HepG2 (cell line): Measurements from ENCODE around the gene NRIP2. TPM values are rescaled to one million over a fixed set of nuclear protein-coding genes. Genes with fewer than 3 reads are reported as not detected.

Experiments
- ADNP ChIP-seq: sonication (generic); formaldehyde crosslinking; IDR thresholded peaks from 2 replicates; pipeline ENCODE4 v1.4.0; 2020; ENCODE audit warnings: missing genetic modification reagents
- ELF3 ChIP-seq: IDR thresholded peaks from 2 replicates; pipeline ENCODE4 v1.6.1; 2016; ENCODE audit warnings: missing genetic modification reagents, missing compliant biosample characterization
- ERF ChIP-seq: IDR thresholded peaks from 2 replicates; pipeline ENCODE4 v1.6.1; 2018; ENCODE audit warnings: missing biosample characterization, missing genetic modification reagents
- GATA4 ChIP-seq: sonication (generic); IDR thresholded peaks from 2 replicates; pipeline ENCODE4 v1.6.1; 2016; ENCODE audit warnings: antibody characterized with exemption, low read depth, borderline replicate concordance
- GPBP1L1 ChIP-seq: sonication (generic); formaldehyde crosslinking; IDR thresholded peaks from 2 replicates; pipeline ENCODE4 v1.5.0; 2020; ENCODE audit warnings: mild to moderate bottlenecking, missing genetic modification reagents
- KAT7 ChIP-seq: IDR thresholded peaks from 2 replicates; pipeline ENCODE4 v1.6.1; 2018; ENCODE audit warnings: borderline replicate concordance, missing compliant biosample characterization
- MAZ ChIP-seq, 2 experiments: sonication (generic) in 1 of 2; formaldehyde crosslinking in 1 of 2; IDR thresholded peaks; 2 replicates each; pipeline versions ENCODE4 v1.5.0 to v1.6.1; 2012 to 2020; ENCODE audit warnings: low read depth in 2 of 2, mild to moderate bottlenecking in 2 of 2, borderline replicate concordance in 1 of 2, improper control_type of control experiment in 1 of 2, low read length in 1 of 2, missing genetic modification reagents in 1 of 2, moderate library complexity in 1 of 2
- PCBP1 ChIP-seq: fragments of 200-400 bp; formaldehyde crosslinking; IDR thresholded peaks from 2 replicates; pipeline ENCODE4 v1.6.1; 2017; ENCODE audit warnings: mild to moderate bottlenecking, low read depth, low read length, borderline replicate concordance
- SRY ChIP-seq: sonication (generic); formaldehyde crosslinking; IDR thresholded peaks from 2 replicates; pipeline ENCODE4 v1.8.0; 2022; ENCODE audit warnings: mild to moderate bottlenecking, missing genetic modification reagents
- TCF12 ChIP-seq, 2 experiments: fragments of 450-650 bp in 1 of 2; sonication (generic) in 1 of 2; formaldehyde crosslinking in 1 of 2; IDR thresholded peaks; 2 replicates each; pipeline versions ENCODE4 v1.6.1 to v1.8.0; 2017 to 2022; ENCODE audit warnings: antibody characterized with exemption in 1 of 2, mild to moderate bottlenecking in 1 of 2, missing genetic modification reagents in 1 of 2, moderate library complexity in 1 of 2
- TGIF2 ChIP-seq: IDR thresholded peaks from 2 replicates; pipeline ENCODE4 v1.6.1; 2016; ENCODE audit warnings: control low read depth, missing compliant biosample characterization
- ZKSCAN1 ChIP-seq: fragments of 150-350 bp; IDR thresholded peaks from 2 replicates; pipeline ENCODE4 v1.6.1; 2014; ENCODE audit warnings: low read length
- ZMAT3 ChIP-seq: sonication (generic); formaldehyde crosslinking; conservative IDR thresholded peaks from 2 replicates; pipeline ENCODE4 v1.7.0; 2021; ENCODE audit warnings: missing genetic modification reagents
- ZNF263 ChIP-seq: sonication (generic); formaldehyde crosslinking; IDR thresholded peaks from 2 replicates; pipeline ENCODE4 v1.4.0; 2020; ENCODE audit warnings: missing genetic modification reagents
- ZNF331 ChIP-seq: sonication (generic); formaldehyde crosslinking; IDR thresholded peaks from 2 replicates; pipeline ENCODE4 v1.4.0; 2020; ENCODE audit warnings: missing genetic modification reagents
- ZNF33B ChIP-seq: sonication (generic); formaldehyde crosslinking; IDR thresholded peaks from 2 replicates; pipeline ENCODE4 v1.5.1; 2020; ENCODE audit warnings: mild to moderate bottlenecking, missing genetic modification reagents
- ZNF562 ChIP-seq: sonication (generic); formaldehyde crosslinking; IDR thresholded peaks from 2 replicates; pipeline ENCODE4 v1.8.0; 2022; ENCODE audit warnings: missing genetic modification reagents, borderline replicate concordance
- ZNF749 ChIP-seq: sonication (generic); formaldehyde crosslinking; IDR thresholded peaks from 2 replicates; pipeline ENCODE4 v1.8.0; 2022; ENCODE audit warnings: mild to moderate bottlenecking, missing genetic modification reagents, moderate library complexity, borderline replicate concordance
- polyA plus RNA-seq, 8 experiments: library from polyadenylated mRNA; depleted of rRNA in 3 of 8; stranded (reverse) in 7 of 8; unstranded in 1 of 8; fragments of >200 nt; fragmentation: Illumina TruSeq in 4 of 8; extraction: Trizol in 4 of 8; gene quantifications; 2 replicates each; pipeline versions ENCODE4 v1.2.1 to v1.2.3, GENCODE V29; 2011 to 2016; ENCODE audit warnings: low read depth in 4 of 8, missing spikeins in 1 of 8, mixed read lengths in 1 of 8; ENCODE audit not compliant: insufficient read depth in 1 of 8
- total RNA-seq, 5 experiments: library from RNA; depleted of rRNA; stranded (reverse); fragments of >200 nt; fragmentation: Illumina TruSeq; extraction: Trizol; gene quantifications; 2 replicates each; pipeline ENCODE4 v1.2.3, GENCODE V29; 2016; ENCODE audit warnings: low read depth in 1 of 5
- TF ChIP-seq, protein P1 (sequence below): sonication (generic); formaldehyde crosslinking; IDR thresholded peaks from 2 replicates; pipeline ENCODE4 v1.5.0; 2020; ENCODE audit warnings: mild to moderate bottlenecking, missing genetic modification reagents, borderline replicate concordance

NRIP2 gene
- total and polyA plus RNA-seq, 2 of the 13 experiments (the other 11 are each of a cell fraction or from before 2014, with no cell fraction given) = not detected

DNA sequence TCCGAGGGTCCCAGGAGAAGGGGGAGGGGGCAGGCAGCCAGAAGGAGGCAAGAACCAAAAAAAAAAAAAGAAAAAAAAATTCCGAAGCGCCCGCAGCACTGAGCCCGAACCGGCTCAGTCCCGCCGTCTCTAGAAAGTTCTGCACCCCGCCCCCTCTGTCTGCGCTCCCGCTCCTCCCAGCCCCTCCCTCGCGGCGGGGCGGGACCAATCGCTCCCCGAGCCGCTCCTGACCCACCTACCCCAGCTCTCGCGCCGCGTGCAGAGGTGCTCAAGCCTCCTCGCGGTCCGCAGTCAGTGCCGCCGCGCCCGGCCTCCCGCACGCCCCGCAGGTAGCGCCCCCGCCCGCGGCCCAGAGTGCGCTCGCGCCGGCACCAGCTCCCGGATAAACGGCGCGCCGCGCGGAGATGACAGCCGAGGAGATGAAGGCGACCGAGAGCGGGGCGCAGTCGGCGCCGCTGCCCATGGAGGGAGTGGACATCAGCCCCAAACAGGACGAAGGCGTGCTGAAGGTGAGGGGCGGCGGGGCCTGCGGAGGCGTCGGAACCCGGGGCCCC, 40.0 kb downstream of the NRIP2 start, which contains the start of gene FKBP4 (continued):
- TF ChIP-seq, protein P1, sequence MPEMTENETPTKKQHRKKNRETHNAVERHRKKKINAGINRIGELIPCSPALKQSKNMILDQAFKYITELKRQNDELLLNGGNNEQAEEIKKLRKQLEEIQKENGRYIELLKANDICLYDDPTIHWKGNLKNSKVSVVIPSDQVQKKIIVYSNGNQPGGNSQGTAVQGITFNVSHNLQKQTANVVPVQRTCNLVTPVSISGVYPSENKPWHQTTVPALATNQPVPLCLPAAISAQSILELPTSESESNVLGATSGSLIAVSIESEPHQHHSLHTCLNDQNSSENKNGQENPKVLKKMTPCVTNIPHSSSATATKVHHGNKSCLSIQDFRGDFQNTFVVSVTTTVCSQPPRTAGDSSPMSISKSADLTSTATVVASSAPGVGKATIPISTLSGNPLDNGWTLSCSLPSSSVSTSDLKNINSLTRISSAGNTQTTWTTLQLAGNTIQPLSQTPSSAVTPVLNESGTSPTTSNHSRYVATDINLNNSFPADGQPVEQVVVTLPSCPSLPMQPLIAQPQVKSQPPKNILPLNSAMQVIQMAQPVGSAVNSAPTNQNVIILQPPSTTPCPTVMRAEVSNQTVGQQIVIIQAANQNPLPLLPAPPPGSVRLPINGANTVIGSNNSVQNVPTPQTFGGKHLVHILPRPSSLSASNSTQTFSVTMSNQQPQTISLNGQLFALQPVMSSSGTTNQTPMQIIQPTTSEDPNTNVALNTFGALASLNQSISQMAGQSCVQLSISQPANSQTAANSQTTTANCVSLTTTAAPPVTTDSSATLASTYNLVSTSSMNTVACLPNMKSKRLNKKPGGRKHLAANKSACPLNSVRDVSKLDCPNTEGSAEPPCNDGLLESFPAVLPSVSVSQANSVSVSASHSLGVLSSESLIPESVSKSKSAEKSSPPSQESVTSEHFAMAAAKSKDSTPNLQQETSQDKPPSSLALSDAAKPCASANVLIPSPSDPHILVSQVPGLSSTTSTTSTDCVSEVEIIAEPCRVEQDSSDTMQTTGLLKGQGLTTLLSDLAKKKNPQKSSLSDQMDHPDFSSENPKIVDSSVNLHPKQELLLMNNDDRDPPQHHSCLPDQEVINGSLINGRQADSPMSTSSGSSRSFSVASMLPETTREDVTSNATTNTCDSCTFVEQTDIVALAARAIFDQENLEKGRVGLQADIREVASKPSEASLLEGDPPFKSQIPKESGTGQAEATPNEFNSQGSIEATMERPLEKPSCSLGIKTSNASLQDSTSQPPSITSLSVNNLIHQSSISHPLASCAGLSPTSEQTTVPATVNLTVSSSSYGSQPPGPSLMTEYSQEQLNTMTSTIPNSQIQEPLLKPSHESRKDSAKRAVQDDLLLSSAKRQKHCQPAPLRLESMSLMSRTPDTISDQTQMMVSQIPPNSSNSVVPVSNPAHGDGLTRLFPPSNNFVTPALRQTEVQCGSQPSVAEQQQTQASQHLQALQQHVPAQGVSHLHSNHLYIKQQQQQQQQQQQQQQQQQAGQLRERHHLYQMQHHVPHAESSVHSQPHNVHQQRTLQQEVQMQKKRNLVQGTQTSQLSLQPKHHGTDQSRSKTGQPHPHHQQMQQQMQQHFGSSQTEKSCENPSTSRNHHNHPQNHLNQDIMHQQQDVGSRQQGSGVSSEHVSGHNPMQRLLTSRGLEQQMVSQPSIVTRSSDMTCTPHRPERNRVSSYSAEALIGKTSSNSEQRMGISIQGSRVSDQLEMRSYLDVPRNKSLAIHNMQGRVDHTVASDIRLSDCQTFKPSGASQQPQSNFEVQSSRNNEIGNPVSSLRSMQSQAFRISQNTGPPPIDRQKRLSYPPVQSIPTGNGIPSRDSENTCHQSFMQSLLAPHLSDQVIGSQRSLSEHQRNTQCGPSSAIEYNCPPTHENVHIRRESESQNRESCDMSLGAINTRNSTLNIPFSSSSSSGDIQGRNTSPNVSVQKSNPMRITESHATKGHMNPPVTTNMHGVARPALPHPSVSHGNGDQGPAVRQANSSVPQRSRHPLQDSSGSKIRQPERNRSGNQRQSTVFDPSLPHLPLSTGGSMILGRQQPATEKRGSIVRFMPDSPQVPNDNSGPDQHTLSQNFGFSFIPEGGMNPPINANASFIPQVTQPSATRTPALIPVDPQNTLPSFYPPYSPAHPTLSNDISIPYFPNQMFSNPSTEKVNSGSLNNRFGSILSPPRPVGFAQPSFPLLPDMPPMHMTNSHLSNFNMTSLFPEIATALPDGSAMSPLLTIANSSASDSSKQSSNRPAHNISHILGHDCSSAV (CRISPR knock-in tag) = no peak
- peak; percentile 61; the same call in 1 of the 2 replicates for TF ChIP-seq ZNF33B
- peak; percentile 77; the same call in 1 of the 2 replicates for TF ChIP-seq SRY (CRISPR knock-in tag)
- peak; percentile 74 for TF ChIP-seq ZNF331 (CRISPR knock-in tag)
- TF ChIP-seq GPBP1L1 (CRISPR knock-in tag) = no peak
- TF ChIP-seq ZNF749 (CRISPR knock-in tag) = peak; percentile 88
- TF ChIP-seq TCF12 (IDR thresholded peaks at IDR 0.05) = no peak
- no peak for TF ChIP-seq TCF12 (CRISPR knock-in tag; IDR thresholded peaks at IDR 0.05)
- peak; percentile 50; the same call in 1 of the 2 replicates for TF ChIP-seq KAT7 (CRISPR knock-in tag)
- 0 out of 2 replicates have a peak, but pooled peaks have one; percentile 48 for TF ChIP-seq PCBP1
- TF ChIP-seq MAZ (IDR thresholded peaks at IDR 0.05; ENCODE audit: borderline replicate concordance, low read depth, low read length) = peak; percentile 60; the same call in 1 of the 2 replicates
- TF ChIP-seq MAZ (CRISPR knock-in tag; IDR thresholded peaks at IDR 0.05; ENCODE audit: low read depth) = peak; percentile 96
- TF ChIP-seq ZKSCAN1 = no peak
- TF ChIP-seq ZMAT3 (CRISPR knock-in tag) = 0 out of 2 replicates have a peak, but pooled peaks have one; percentile 44
- peak; percentile 74; the same call in 1 of the 2 replicates for TF ChIP-seq ERF (CRISPR knock-in tag)
- TF ChIP-seq ADNP (CRISPR knock-in tag) = no peak; the same call in 1 of the 2 replicates
- TF ChIP-seq ZNF562 (CRISPR knock-in tag) = no peak
- TF ChIP-seq TGIF2 (CRISPR knock-in tag) = peak; percentile 58; the same call in 1 of the 2 replicates
- TF ChIP-seq ZNF263 (CRISPR knock-in tag) = peak; percentile 62
- peak; percentile 30; the same call in 1 of the 2 replicates for TF ChIP-seq GATA4
- TF ChIP-seq ELF3 (CRISPR knock-in tag) = peak; percentile 49
